ENCODE results near the gene TRAM1L1.

- TF ChIP-seq CTCF (conservative IDR thresholded peaks at IDR 0.05 in 1 of 2, IDR thresholded peaks at IDR 0.05 in 1 of 2; ENCODE audit: extremely low read depth in 1 of 2, insufficient read depth in 1 of 2, low read depth in 1 of 2, low read length in 2 of 2): peak in 1 of 2 donors; percentile 24
- no peak for TF ChIP-seq EZH2 (IDR thresholded peaks at IDR 0.05; ENCODE audit: borderline replicate concordance, low read length)
These were observed at the start of gene TRAM1L1 for GRCh38 chr4:117084866-117085701.

All from mammary epithelial cell (primary cell).